ENCODE data around the gene C6orf58. TPM values are rescaled to one million over a fixed set of nuclear protein-coding genes. Genes with fewer than 3 reads are reported as not detected.

Gene C6orf58
- total RNA-seq, 1 experiment from 2014 or later, result 0.20 TPM

- no peaks in the 10 kb centered on the region for H3K79me2 ChIP-seq (ENCODE audit: insufficient read depth, low read length)
- H3K4me2 ChIP-seq (ENCODE audit: low read length), result no peak overlapping the region
- no peak overlapping the region for H2AFZ ChIP-seq (ENCODE audit: low read depth, low read length, poor library complexity, severe bottlenecking)
- H3K27ac ChIP-seq (ENCODE audit: low read depth, low read length), result no peak overlapping the region
- no peak overlapping the region for H3K9ac ChIP-seq (ENCODE audit: low read length)
- ChIA-PET RAD21 (ENCODE audit: low non-redundant PET in 1 of 2, low total read pairs in 2 of 2, uncharacterized antibody in 2 of 2, unreplicated experiment in 2 of 2) (no interaction called here), CTCF (no interaction called here), POLR2A (no interaction called here)
- intact Hi-C loops (cut with micrococcal nuclease), result no loop called here
- no peaks in the 10 kb centered on the region for H3K9me2 ChIP-seq (ENCODE audit: insufficient read depth)
- no peaks in the 10 kb centered on the region for H3K9me3 ChIP-seq (ENCODE audit: control insufficient read depth in 1 of 2, insufficient read depth in 1 of 2, low read depth in 1 of 2, low read length in 2 of 2)
- no peaks in the 10 kb centered on the region for H3K27me3 ChIP-seq (ENCODE audit: insufficient read depth, low read length)
- peaks cover 6 to 11% of the 10 kb centered on the region in 2 experiments; a peak in 3 of 4 replicates for H3K4me1 ChIP-seq (ENCODE audit: control insufficient read depth in 1 of 2, insufficient read depth in 2 of 2, low read length in 2 of 2)
- BruUV-seq (replicated peaks), result no TSS peak
- no peak for DNase-seq (ENCODE audit: low read depth, low spot score)
- H4K20me1 ChIP-seq (ENCODE audit: insufficient read depth), result no peaks in the 10 kb centered on the region
- no peak overlapping the region for H3K4me3 ChIP-seq (replicated peaks in 1 of 2; ENCODE audit: low read depth in 1 of 2, low read length in 2 of 2)
- no peaks in the 10 kb centered on the region for H3K36me3 ChIP-seq (ENCODE audit: control insufficient read depth in 1 of 2, insufficient read depth in 2 of 2, low read length in 2 of 2)
- TF ChIP-seq ZFX (IDR thresholded peaks at IDR 0.05), result no peak
- no peak for TF ChIP-seq FOSL1 (IDR thresholded peaks at IDR 0.05; ENCODE audit: low read depth)
- no peak for TF ChIP-seq SRF (IDR thresholded peaks at IDR 0.05; ENCODE audit: low read depth)
- no peak for TF ChIP-seq CBX3 (IDR thresholded peaks at IDR 0.05; ENCODE audit: low read depth)
- TF ChIP-seq ATF3 (IDR thresholded peaks at IDR 0.05), result no peak
- no peak for TF ChIP-seq SP1 (IDR thresholded peaks at IDR 0.05; ENCODE audit: low read depth)
- TF ChIP-seq EZH2 (IDR thresholded peaks at IDR 0.05), result no peak
- no peak for TF ChIP-seq YY1 (IDR thresholded peaks at IDR 0.05; ENCODE audit: extremely low read depth, insufficient replicate concordance, low read depth, low read length)
- no peak for TF ChIP-seq EGR1 (IDR thresholded peaks at IDR 0.05; ENCODE audit: low read depth)
- TF ChIP-seq REST (IDR thresholded peaks at IDR 0.05; ENCODE audit: low read depth), result no peak
- no peak for TF ChIP-seq MAX (IDR thresholded peaks at IDR 0.05)
- no peak for ATAC-seq
Measured at GRCh38 chr6:127589135-127589534, 12.2 kb downstream of the C6orf58 start.

Data from HCT116 (cell line).